Endothelial cell of umbilical vein (primary cell): ENCODE measurements around the gene APBA3. TPM values are rescaled to one million over a fixed set of nuclear protein-coding genes. Genes with fewer than 3 reads are reported as not detected.

Source experiments
- BruUV-seq: library from RNA; stranded (reverse); fragments of 400-500 nt; replicated peaks from 2 replicates; lab custom pipeline; 2021; lab: Mats Ljungman, UMichigan
- CTCF ChIA-PET: fragments of 300-600, 350-600 bp; sonication (Branson Sonifier 250); formaldehyde crosslinking; loops from one replicate; lab custom pipeline; 2021; ENCODE audit warnings: antibody characterized with exemption, inconsistent platforms; lab: Charles Lee
- POLR2A ChIA-PET: fragments of 300-600, 350-600 bp; sonication (Branson Sonifier 250); formaldehyde crosslinking; loops from one replicate; lab custom pipeline; 2021; ENCODE audit warnings: antibody characterized with exemption, inconsistent platforms; lab: Charles Lee
- DNase-seq: peaks from one replicate; pipeline ENCODE4 v3.0.0-alpha.2; 2011; ENCODE audit warnings: low read depth, low spot score
- FAIRE-seq: peaks from 2 replicates; lab custom pipeline; 2011; peaks lifted over from hg19 to GRCh38; lab: Jason Lieb, UNC
- H2AFZ ChIP-seq: 2 replicates; pipeline ENCODE4 v1.6.0; 2012; ENCODE audit warnings: low read depth, low read length, control low read depth, inconsistent platforms
- H3K27ac ChIP-seq: 2 replicates; pipeline ENCODE4 v1.5.1; 2011; ENCODE audit warnings: low read depth, mild to moderate bottlenecking, control low read depth, low read length, moderate library complexity; ENCODE audit not compliant: insufficient read depth
- H3K27me3 ChIP-seq, 2 experiments: 2 replicates each; pipeline versions ENCODE4 v1.6.0 to v1.6.1; 2011; ENCODE audit warnings: low read length in 2 of 2, mixed read lengths in 1 of 2; ENCODE audit not compliant: control insufficient read depth in 2 of 2, insufficient read depth in 2 of 2
- H3K36me3 ChIP-seq, 2 experiments: 2 replicates in 1 of 2; 3 replicates in 1 of 2; pipeline ENCODE4 v1.5.1; 2011; ENCODE audit warnings: low read length in 2 of 2, mild to moderate bottlenecking in 1 of 2, moderate library complexity in 1 of 2; ENCODE audit not compliant: control insufficient read depth in 2 of 2, insufficient read depth in 2 of 2; ENCODE audit errors: extremely low read depth in 1 of 2
- H3K4me1 ChIP-seq: 3 replicates; pipeline ENCODE4 v1.5.1; 2011; ENCODE audit warnings: mild to moderate bottlenecking, low read length; ENCODE audit not compliant: control insufficient read depth, insufficient read depth; ENCODE audit errors: extremely low read depth
- H3K4me2 ChIP-seq: 2 replicates; pipeline ENCODE4 v1.6.1; 2011; ENCODE audit warnings: low read length, control low read depth, mixed read lengths; ENCODE audit not compliant: insufficient read depth
- H3K4me3 ChIP-seq, 3 experiments: fragments of 200-600 bp in 1 of 3; sonication (generic), shearing (Covaris generic) in 1 of 3; replicated peaks in 1 of 3; 2 replicates each; pipeline ENCODE4 v1.5.1; 2011 to 2016; ENCODE audit warnings: control low read depth in 3 of 3, low read length in 3 of 3, mild to moderate bottlenecking in 2 of 3, inconsistent platforms in 1 of 3, low read depth in 1 of 3, moderate library complexity in 1 of 3; ENCODE audit not compliant: insufficient read depth in 1 of 3
- H3K79me2 ChIP-seq: 2 replicates; pipeline ENCODE4 v1.6.0; 2012; ENCODE audit warnings: low read length, inconsistent platforms; ENCODE audit not compliant: control insufficient read depth, insufficient read depth
- H3K9ac ChIP-seq: replicated peaks from 2 replicates; pipeline ENCODE3; 2011; ENCODE audit warnings: low read length, control low read depth; ENCODE audit not compliant: insufficient read depth; ENCODE audit errors: extremely low read depth
- H3K9me1 ChIP-seq: replicated peaks from 3 replicates; pipeline ENCODE4 v1.6.0; 2011; ENCODE audit warnings: mild to moderate bottlenecking, low read length; ENCODE audit not compliant: control insufficient read depth, insufficient read depth; ENCODE audit errors: extremely low read depth
- H3K9me3 ChIP-seq: replicated peaks from 2 replicates; pipeline ENCODE4 v1.5.1; 2012; ENCODE audit warnings: low read length, inconsistent platforms; ENCODE audit not compliant: control insufficient read depth, insufficient read depth
- H4K20me1 ChIP-seq: replicated peaks from 2 replicates; pipeline ENCODE3; 2011; ENCODE audit warnings: mild to moderate bottlenecking, low read length; ENCODE audit not compliant: control insufficient read depth, insufficient read depth; ENCODE audit errors: extremely low read depth
- EZH2 ChIP-seq: IDR thresholded peaks from 2 replicates; pipeline ENCODE4 v1.6.1; 2012; ENCODE audit warnings: borderline replicate concordance, low read depth, mild to moderate bottlenecking, moderate library complexity, low read length, inconsistent platforms; ENCODE audit not compliant: severe bottlenecking
- FOS ChIP-seq: IDR thresholded peaks from 2 replicates; pipeline ENCODE4 v1.6.1; 2011; ENCODE audit warnings: mild to moderate bottlenecking, low read length, moderate library complexity, borderline replicate concordance; ENCODE audit not compliant: insufficient read depth
- GATA2 ChIP-seq: IDR thresholded peaks from 2 replicates; pipeline ENCODE4 v1.7.0; 2011; ENCODE audit warnings: low read depth, mild to moderate bottlenecking, moderate library complexity, mixed read lengths, low read length; ENCODE audit not compliant: insufficient read length, insufficient read depth
- JUN ChIP-seq: IDR thresholded peaks from 2 replicates; pipeline ENCODE4 v1.6.1; 2011; ENCODE audit warnings: borderline replicate concordance, low read depth; ENCODE audit not compliant: insufficient read length, insufficient read depth
- MYC ChIP-seq: IDR thresholded peaks from one replicate; pipeline ENCODE4 v1.6.1; 2011; ENCODE audit warnings: mild to moderate bottlenecking, low read depth, low read length
- POLR2A ChIP-seq: IDR thresholded peaks from 2 replicates; pipeline ENCODE4 v1.6.1; 2012; ENCODE audit warnings: low read depth, mild to moderate bottlenecking, control low read depth, low read length
- POLR2AphosphoS5 ChIP-seq: IDR thresholded peaks from 2 replicates; pipeline ENCODE4 v1.6.1; 2012; ENCODE audit warnings: low read depth, mild to moderate bottlenecking, control low read depth, low read length, moderate library complexity; ENCODE audit not compliant: insufficient read depth
- dilution Hi-C: fragments of 300-500 bp; cut with MboI; formaldehyde crosslinking; loops from one replicate; pipeline ENCODE4 v1.15.0; 2019; ENCODE audit warnings: low sequenced_read_pairs; ENCODE audit not compliant: extremely low pct_ligation_motif_present
- intact Hi-C: fragments of 100-400 bp; cut with micrococcal nuclease; formaldehyde crosslinking; loops from one replicate; pipeline ENCODE4 v1.10.0; 2022
- polyA plus RNA-seq, 4 experiments: library from polyadenylated mRNA; depleted of rRNA in 3 of 4; stranded (reverse) in 3 of 4; unstranded in 1 of 4; fragments of >200 nt; gene quantifications; 2 replicates each; pipeline versions ENCODE4 v1.2.1 to v1.2.3, GENCODE V29; 2011 to 2012; ENCODE audit warnings: missing spikeins in 1 of 4
- total RNA-seq: library from RNA; stranded (reverse); gene quantifications from 2 replicates; pipeline ENCODE4 v1.2.3, GENCODE V29; 2021
- TF ChIP-seq, protein P1 (sequence below), 2 donors: IDR thresholded peaks; 1 replicate in 1 of 2; 2 replicates in 1 of 2; pipeline ENCODE4 v1.5.1; 2011; ENCODE audit warnings: low read length in 2 of 2, mild to moderate bottlenecking in 2 of 2, moderate library complexity in 2 of 2, control low read depth in 1 of 2, inconsistent platforms in 1 of 2, low read depth in 1 of 2; ENCODE audit not compliant: insufficient read depth in 1 of 2; ENCODE audit errors: extremely low read depth in 1 of 2
- TF ChIP-seq, protein P2 (sequence below): IDR thresholded peaks from 2 replicates; pipeline ENCODE4 v1.6.1; 2011; ENCODE audit not compliant: insufficient read depth, insufficient read length

The APBA3 gene
- total and polyA plus RNA-seq, 2 donors (not counting 3 experiments of a cell fraction or from before 2014, with no cell fraction given), result 23.4 to 25.1 TPM

DNA sequence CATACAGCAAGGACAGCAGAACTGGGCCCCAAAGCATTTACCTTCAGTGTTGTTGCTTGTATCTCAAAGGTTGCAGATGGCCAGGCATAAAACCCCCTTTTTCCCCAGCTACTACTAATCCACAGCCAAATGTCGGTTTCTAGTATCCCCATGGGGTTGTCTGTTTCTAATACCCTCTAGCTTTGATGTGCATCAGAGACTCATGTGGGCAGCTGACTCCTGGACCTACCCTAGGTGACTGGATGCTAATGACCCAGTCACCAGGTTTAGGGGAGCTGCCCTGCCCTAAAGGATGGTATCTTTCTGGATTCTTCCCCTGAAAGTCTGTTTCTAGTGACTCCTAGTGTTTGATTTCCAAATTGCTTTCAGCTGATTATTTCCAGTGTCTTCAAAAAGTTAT, 29.4 kb downstream of the APBA3 start:
- H3K9ac ChIP-seq, result no peak overlapping the region
- H3K36me3 ChIP-seq, result no peaks in the 10 kb centered on the region
- BruUV-seq, result no TSS peak
- FAIRE-seq, result no peak
- H3K27me3 ChIP-seq, result no peaks in the 10 kb centered on the region
- intact Hi-C loops (no loop called here), dilution Hi-C loops (no loop called here)
- CTCF ChIA-PET, result interaction anchor here (0.9 to 1.2 kb wide), 2 partner anchors 15 to 24 kb away, joined by 3 read pairs; no protein-coding TSS in a partner anchor
- H3K27ac ChIP-seq, result no peak overlapping the region
- POLR2A ChIA-PET, result no interaction called here
- no peaks in the 10 kb centered on the region for H3K9me1 ChIP-seq
- no peak overlapping the region for H3K4me2 ChIP-seq
- H3K79me2 ChIP-seq, result no peaks in the 10 kb centered on the region
- H3K4me1 ChIP-seq, result no peaks in the 10 kb centered on the region
- TF ChIP-seq EZH2 (no peak), POLR2AphosphoS5 (no peak), GATA2 (no peak), JUN (no peak), MYC (no peak), POLR2A (no peak), FOS (no peak)
- TF ChIP-seq, protein P1, sequence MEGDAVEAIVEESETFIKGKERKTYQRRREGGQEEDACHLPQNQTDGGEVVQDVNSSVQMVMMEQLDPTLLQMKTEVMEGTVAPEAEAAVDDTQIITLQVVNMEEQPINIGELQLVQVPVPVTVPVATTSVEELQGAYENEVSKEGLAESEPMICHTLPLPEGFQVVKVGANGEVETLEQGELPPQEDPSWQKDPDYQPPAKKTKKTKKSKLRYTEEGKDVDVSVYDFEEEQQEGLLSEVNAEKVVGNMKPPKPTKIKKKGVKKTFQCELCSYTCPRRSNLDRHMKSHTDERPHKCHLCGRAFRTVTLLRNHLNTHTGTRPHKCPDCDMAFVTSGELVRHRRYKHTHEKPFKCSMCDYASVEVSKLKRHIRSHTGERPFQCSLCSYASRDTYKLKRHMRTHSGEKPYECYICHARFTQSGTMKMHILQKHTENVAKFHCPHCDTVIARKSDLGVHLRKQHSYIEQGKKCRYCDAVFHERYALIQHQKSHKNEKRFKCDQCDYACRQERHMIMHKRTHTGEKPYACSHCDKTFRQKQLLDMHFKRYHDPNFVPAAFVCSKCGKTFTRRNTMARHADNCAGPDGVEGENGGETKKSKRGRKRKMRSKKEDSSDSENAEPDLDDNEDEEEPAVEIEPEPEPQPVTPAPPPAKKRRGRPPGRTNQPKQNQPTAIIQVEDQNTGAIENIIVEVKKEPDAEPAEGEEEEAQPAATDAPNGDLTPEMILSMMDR (IDR thresholded peaks at IDR 0.05; ENCODE audit: extremely low read depth in 1 of 2, insufficient read depth in 1 of 2, low read depth in 1 of 2, low read length in 2 of 2), result no peak
- TF ChIP-seq, protein P2, sequence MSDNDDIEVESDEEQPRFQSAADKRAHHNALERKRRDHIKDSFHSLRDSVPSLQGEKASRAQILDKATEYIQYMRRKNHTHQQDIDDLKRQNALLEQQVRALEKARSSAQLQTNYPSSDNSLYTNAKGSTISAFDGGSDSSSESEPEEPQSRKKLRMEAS, result no peak
- no peak overlapping the region for H3K4me3 ChIP-seq
- H4K20me1 ChIP-seq, result no peaks in the 10 kb centered on the region
- no peak overlapping the region for H2AFZ ChIP-seq
- no peaks in the 10 kb centered on the region for H3K9me3 ChIP-seq
- DNase-seq, result no peak
